ENCODE results near the gene KRT80. TPM values are rescaled to one million over a fixed set of nuclear protein-coding genes. Genes with fewer than 3 reads are reported as not detected.

Gene KRT80
- total RNA-seq, 1 experiment from 2014 or later, result 4.7 TPM

- DNase-seq (ENCODE audit: low spot score), result no peak
Measured at GRCh38 chr12:52155048-52155868, 36.6 kb downstream of the KRT80 start.

- DNase-seq (ENCODE audit: low spot score), result no peak
Measured at GRCh38 chr12:52152905-52153317, 38.9 kb downstream of the KRT80 start.

GRCh38 chr12:52151837-52152783 is 39.7 kb downstream of the KRT80 start:
- peak; percentile 72 for DNase-seq (ENCODE audit: low spot score)

GRCh38 chr12:52151153-52151836 is 40.5 kb downstream of the KRT80 start:
- DNase-seq (ENCODE audit: low spot score), result no peak

- DNase-seq (ENCODE audit: low spot score), result no peak
Measured at GRCh38 chr12:52149651-52150241, 42.1 kb downstream of the KRT80 start.

GRCh38 chr12:52149182-52149641 is 42.6 kb downstream of the KRT80 start:
- no peak for DNase-seq (ENCODE audit: low spot score)

- DNase-seq (ENCODE audit: low spot score), result peak; percentile 89
Measured at GRCh38 chr12:52148464-52149181, 43.2 kb downstream of the KRT80 start.

GRCh38 chr12:52147964-52148463 is 43.8 kb downstream of the KRT80 start:
- DNase-seq (ENCODE audit: low spot score), result no peak

- DNase-seq (ENCODE audit: low spot score), result peak; percentile 97
Measured at GRCh38 chr12:52147367-52147963, 44.3 kb downstream of the KRT80 start.

GRCh38 chr12:52146822-52147366 is 44.9 kb downstream of the KRT80 start:
- no peak for DNase-seq (ENCODE audit: low spot score)

- DNase-seq (ENCODE audit: low spot score), result no peak
Measured at GRCh38 chr12:52146089-52146821, 45.6 kb downstream of the KRT80 start.

- no peak for DNase-seq (ENCODE audit: low spot score)
Measured at GRCh38 chr12:52145228-52146088, 46.4 kb downstream of the KRT80 start.

- no peak for DNase-seq (ENCODE audit: low spot score)
Measured at GRCh38 chr12:52144512-52145227, 47.1 kb downstream of the KRT80 start.

- DNase-seq (ENCODE audit: low spot score), result no peak
Measured at GRCh38 chr12:52142431-52142830, 49.4 kb downstream of the KRT80 start.

- DNase-seq (ENCODE audit: low spot score), result no peak
Measured at GRCh38 chr12:52141875-52142274, 49.9 kb downstream of the KRT80 start.

- no peak for DNase-seq (ENCODE audit: low spot score)
Measured at GRCh38 chr12:52141306-52141705, 50.5 kb downstream of the KRT80 start.

- peak; percentile 52 for DNase-seq (ENCODE audit: low spot score)
Measured at GRCh38 chr12:52139579-52140062, 52.2 kb downstream of the KRT80 start.
